CD4-positive, alpha-beta T cell treated with Interleukin-12 subunit alpha and Interleukin-12 subunit beta, for 1 hour (primary cell): ENCODE data around the gene GSKIP.
A peak's percentile ranks its signal among the peaks of the same experiment; 100 is the strongest.

Experiments
- DNase-seq: peaks from one replicate; pipeline ENCODE4 v3.0.0-alpha.2; 2020

Gene GSKIP

GRCh38 chr14:96422992-96423391, 59.7 kb downstream of the GSKIP start:
- DNase-seq = no peak

GRCh38 chr14:96423446-96424108, 60.3 kb downstream of the GSKIP start:
- DNase-seq = no peak

- peak; percentile 70 for DNase-seq
These were observed 61.0 kb downstream of the GSKIP start for GRCh38 chr14:96424109-96424989.

GRCh38 chr14:96434040-96434439, 70.7 kb downstream of the GSKIP start:
- DNase-seq = no peak
